B cell (primary cell): ENCODE results near the gene EIF5.

Experiments
- CTCF ChIP-seq: fragments of 200-600 bp; IDR thresholded peaks from one replicate; pipeline ENCODE4 v1.8.0; 2022; ENCODE audit warnings: antibody characterized with exemption, mild to moderate bottlenecking
- EZH2 ChIP-seq: IDR thresholded peaks from 2 replicates; pipeline ENCODE4 v1.6.1; 2012; ENCODE audit warnings: borderline replicate concordance, low read depth, mild to moderate bottlenecking, moderate library complexity, low read length; ENCODE audit not compliant: insufficient read depth, poor library complexity, severe bottlenecking

GRCh38 chr14:103366741-103367140 lies 32.7 kb downstream of the EIF5 start:
- TF ChIP-seq EZH2: no peak
- no peak for TF ChIP-seq CTCF
